NCI-H345 (cell line): ENCODE data around the gene LZIC.
"Not testable (repeated sequence)": the region's sequence is repeated elsewhere in the genome, so short reads cannot be mapped to it uniquely, and the experiment has no call there.

ENCODE experiments used
- DNase-seq: peaks from one replicate; lab custom pipeline; 2025; lab: John Stamatoyannopoulos, UW

Gene LZIC

DNA sequence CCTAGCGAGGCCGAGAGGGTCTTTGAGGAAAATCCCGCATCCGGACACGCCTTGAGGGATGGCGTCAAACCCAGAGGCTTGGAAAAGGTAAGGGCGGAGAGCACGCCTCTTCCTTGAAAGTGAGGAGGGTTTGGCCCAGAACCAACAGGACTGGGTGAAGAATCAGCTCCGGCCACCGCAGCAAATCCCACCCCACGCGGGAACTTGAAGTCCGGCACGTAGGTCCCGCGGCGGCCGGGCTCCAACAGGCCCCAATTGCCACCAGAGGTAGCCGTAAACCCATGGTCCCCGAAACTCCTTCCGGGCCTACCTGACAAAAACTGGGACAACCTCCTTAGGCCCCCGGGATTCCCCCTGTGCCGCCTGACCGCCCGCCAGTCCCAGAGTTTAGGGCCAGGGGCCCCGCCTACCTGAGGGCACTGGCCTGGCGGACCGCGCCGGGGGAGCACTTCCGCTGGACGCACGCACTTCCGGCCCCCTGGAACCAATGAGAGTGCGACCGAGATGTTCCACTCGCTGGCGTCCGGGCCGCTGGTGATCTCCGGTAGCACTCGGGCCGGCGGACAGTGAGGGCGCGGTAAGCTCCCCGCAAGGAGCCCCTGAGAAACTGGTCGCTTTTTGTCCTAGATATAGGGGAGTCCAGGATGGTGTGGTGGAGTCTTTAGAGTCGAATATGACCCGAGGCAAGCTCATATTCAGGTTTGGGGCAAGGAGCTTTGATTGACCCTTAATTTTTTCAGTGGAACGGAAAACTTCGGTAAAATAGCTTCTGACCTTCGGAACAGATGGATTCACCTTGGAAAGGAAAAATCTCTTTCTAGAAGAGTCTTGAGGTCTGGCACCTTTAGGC lies at the start of gene LZIC, which contains the start of gene NMNAT1:
LZIC (minus strand) TSS at position 453 of the 850 bp plus-strand sequence. CDS start 6,772 bp downstream, outside the sequence.
NMNAT1 (plus strand) TSS at position 537 of the 850 bp plus-strand sequence. CDS start 28,599 bp downstream, outside the sequence.
- peak; percentile 92 for DNase-seq

GRCh38 chr1:9992910-9993309 lies 49.7 kb upstream of the LZIC start:
- no peak for DNase-seq

GRCh38 chr1:9990944-9991343 lies 47.8 kb upstream of the LZIC start:
- no peak for DNase-seq

DNA sequence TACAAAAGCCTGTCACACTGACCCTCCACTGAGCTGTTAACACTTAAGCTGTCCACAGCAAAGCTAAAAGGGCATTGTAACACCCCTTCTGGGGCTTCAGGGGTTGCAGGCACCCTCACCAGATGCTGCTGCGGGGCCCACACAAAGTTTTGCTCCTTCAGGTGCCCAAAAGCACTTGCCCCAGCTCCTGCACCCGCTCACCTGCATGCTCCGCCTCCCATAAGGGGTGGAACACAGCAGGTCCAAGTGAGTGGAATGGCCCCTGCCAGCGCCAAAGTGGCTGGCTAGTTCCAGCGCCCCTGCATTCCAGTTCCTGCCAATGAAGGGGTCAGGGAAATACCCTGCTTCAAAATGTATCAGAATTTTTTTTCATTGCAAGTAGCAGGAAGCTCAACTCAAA lies 46.6 kb upstream of the LZIC start:
- DNase-seq, result no peak

GRCh38 chr1:9985001-9985400 lies 41.8 kb upstream of the LZIC start:
- DNase-seq, result no peak

- DNase-seq, result no peak
Observed at GRCh38 chr1:9984253-9984652, 41.1 kb upstream of the LZIC start.

DNA sequence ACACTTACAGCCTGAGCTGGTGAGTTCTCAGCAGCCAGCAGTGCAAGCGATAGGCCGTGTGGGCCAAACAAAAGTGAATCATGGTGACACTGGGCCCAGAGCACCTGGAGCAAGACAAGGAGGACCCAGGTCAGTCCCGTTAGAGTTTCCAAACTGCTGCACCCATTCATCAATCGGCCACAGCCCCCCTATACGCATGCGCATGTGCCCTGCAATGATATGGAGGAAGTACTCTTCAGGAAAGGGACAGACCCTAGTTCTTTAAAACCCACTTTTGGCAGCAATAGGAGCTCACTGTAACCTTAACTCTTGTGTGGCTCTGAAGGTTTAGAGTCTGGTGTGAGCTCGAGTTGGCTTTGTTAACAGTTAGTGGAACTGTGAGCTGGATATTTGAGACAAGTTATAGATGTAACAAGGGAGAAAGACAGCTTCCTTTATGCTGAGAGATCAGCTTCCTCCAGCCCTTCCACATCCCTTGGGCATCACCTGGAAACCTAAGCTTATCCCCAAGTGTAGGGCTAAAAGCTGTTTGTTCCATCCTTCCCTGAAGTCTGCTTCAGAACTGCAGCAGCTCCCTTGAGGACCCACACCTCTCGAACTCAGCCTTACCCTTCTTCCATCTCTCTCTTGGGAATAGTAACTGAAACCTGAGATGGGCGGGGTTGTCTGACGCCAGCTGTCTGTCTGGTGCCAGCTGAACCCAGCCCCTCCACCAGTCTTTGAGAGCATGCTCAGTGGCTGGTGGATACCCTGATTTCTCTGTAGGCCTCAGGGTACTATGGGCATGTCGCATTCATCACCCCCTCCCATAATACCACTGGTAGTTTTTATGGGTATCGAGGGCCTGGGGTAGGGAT lies 17.7 kb upstream of the LZIC start:
- DNase-seq, result peak; percentile 66

DNA sequence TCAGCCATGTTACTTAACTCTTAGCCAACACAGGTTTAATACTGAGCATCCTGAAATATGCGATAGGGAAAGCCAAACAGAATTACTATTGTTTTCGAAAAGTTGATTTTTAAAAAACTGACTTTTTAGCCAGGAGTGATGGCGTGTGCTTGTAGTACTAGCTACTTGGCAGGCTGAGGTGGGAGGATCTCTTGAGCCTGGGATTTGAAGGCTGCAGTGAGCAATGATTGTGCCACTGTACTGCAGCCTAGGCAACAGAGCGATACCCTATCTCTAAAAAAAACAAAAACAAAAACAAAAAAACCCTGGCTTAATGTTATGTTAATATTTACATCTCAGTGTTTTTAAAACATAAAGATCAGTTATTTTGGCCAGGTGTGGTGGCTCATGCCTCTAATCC lies 16.8 kb upstream of the LZIC start:
- no peak for DNase-seq

- DNase-seq, result no peak
Observed at GRCh38 chr1:9957726-9958125, 14.5 kb upstream of the LZIC start.

DNA sequence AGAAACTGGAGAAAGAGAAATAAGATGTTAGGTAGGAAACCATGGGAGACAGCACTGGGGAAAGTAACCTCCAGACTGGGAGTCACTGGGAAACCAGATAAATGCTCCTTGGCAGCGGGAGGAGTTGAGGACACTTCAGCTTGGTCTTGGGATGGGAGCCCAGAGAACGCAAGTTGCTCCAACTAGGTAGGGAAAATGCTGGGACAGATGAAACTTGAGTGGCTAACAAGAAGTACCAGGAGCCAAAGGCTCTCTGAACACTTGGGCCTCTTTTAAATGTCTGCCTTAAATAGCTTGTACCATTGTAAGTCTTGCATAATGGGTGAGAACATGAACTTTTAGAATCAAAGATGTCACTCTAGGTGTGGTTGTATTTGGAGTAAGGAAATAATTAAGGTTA lies 3.1 kb upstream of the LZIC start:
- no peak for DNase-seq

GRCh38 chr1:9942399-9942938 lies 722 bp downstream of the LZIC start:
- DNase-seq, result peak; percentile 19

- no peak for DNase-seq
Observed at GRCh38 chr1:9929431-9930385, 13.5 kb downstream of the LZIC start.

DNA sequence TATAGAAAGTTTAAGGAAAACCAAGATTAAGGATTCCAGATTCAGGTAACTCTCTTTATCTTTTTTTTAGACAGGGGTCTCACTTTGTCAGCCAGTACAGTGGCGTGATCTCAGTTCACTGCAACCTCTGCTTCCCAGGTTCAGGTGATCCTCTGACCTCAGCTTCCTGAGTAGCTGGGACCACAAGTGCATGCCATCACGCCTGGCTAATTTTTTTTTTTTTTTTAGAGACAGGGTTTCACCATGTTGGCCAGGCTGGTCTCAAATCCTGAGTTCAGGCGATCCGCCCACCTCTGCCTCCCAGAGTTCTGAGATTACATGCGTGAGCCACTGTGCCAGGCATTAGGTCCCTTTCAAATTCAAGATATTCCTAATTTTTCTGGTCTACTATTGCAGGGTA lies 15.9 kb downstream of the LZIC start:
- no peak for DNase-seq

DNA sequence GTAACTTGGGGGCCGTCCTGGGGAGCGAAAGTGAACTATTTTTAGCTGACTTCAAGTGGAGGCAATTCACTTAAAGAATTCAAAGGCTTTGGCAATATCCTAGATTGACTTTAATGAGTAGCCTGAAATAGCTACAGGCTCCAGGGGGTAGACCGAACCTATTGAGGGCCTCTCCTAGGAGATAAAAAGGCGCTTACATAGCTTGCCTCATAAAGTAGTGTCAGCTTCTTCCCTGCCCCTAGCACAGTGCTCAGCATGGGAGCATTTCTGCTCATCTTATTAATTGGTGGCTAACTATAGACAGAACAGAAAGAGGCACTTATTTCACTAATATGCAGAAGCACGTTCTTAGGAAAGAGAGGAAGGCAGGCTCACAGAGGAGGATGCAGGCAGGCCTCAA lies 20.8 kb downstream of the LZIC start:
- DNase-seq, result no peak

DNA sequence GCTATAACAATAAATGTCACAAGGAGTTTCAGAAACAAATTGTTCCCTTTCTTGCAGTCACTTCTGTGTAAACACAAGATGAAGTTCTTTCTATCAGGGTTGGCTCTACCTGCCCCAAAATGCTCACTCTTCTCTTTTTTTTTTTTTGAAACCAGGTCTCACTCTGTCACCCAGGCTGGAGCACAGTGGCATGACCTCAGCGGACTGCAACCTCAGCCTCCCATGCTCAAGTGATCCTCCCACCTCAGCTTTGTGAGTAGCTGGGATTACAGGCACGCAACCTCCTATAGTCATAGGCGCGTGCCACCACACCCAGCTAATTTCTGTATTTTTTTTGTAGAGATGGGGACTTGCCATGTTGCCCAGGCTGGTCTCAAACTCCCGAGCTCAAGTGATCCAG lies 22.6 kb downstream of the LZIC start:
- no peak for DNase-seq

DNA sequence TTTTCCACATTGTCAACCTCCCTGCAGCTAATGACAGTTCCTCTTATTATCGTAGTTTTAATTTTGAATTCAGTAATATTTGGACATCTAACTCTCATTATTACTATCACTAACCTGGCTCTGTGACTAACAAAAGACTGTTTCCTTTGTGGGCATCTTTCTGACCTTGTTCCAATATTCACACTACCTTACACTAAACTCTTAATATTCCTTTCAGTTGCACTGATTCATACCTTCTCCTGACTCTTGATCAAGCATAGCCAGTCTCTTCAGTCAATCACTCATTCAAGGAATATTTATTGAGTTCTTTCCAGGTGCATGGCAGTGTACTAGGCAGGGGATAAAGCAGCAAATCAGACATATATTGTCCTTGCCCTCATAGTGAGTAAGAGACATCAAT lies 25.3 kb downstream of the LZIC start:
- no peak for DNase-seq

DNA sequence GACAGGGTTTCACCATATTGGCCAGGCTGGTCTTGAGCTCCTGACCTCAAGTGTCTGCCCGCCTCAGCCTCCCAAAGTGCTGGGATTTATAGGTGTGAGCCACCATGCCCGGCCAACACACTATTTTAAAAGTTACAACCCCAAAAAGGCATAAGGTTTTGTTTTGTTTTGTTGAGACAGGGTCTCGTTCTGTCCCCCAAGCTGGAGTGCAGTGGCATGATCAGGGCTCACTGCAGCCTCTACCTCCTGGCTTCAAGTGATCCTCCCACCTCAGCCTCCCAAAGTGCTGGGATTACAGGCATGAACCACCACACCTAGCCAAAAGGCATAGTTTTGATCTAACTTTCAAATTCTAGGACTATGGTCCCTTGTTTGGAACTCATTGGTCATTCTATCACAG lies 25.7 kb downstream of the LZIC start:
- not testable (repeated sequence) for DNase-seq

DNA sequence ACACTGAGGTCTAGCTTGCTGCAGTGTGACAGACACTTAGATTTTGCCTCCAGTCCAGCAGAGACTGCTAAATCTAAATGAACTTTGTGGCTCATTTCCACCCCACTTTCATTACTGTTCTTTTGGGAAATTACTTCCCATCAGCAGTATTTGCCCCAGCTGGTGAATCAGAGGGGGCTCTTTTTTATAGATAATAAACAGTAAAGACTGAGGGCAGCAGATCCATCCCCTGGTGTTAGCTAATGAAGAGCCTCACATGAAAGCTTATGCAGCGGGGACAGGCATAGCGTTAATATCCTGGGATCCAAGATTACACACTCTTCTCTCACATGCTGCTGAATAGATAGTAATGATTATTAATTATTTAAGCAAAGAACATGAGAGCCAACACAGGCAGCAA lies 26.7 kb downstream of the LZIC start:
- no peak for DNase-seq

GRCh38 chr1:9914610-9914937 lies 28.6 kb downstream of the LZIC start:
- no peak for DNase-seq

- DNase-seq, result no peak
Observed at GRCh38 chr1:9912264-9912936, 30.8 kb downstream of the LZIC start.
